Kasumi-1 (cell line): Measurements from ENCODE around the gene CUL1.

Source experiments
- DNase-seq, 2 experiments: peaks; one replicate each; lab custom pipeline; 2025; lab: John Stamatoyannopoulos, UW

CUL1 gene

DNA sequence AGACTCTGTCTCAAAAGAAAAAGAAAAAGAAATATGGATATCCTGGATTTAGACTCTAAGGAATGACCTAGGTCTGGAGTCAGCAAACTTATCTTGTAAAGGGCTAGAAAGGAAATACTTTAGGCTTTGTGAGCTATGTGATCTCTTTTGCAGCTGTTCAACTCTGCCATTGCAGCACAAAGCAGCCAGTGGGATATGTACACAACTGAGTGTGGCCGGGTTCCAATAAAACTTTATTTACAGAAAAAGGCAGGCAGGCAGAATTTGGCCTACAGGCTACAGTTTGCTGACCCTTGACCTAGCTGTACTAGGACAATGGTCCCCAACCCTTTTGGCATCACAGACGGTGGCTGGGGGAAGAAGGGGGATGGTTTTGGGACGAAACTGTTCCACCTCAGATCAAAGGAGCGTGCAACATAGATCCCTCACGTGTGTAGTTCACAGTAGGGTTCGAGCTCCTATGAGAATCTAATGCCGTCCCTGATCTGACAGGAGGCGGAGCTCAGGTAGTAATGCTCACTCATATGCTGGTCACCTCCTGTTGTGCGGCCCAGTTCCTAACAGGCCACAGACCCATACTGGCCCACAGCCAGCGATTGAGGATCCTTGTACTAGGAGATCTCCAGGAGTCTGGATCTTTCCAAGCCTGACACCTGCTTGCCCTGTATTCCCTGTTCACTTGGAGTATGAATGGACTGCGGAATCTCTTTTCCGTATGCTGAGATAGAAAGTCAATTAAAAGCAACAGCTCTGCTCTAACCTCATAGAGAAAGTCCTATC lies 63.0 kb downstream of the CUL1 start:
- no peak for DNase-seq

DNA sequence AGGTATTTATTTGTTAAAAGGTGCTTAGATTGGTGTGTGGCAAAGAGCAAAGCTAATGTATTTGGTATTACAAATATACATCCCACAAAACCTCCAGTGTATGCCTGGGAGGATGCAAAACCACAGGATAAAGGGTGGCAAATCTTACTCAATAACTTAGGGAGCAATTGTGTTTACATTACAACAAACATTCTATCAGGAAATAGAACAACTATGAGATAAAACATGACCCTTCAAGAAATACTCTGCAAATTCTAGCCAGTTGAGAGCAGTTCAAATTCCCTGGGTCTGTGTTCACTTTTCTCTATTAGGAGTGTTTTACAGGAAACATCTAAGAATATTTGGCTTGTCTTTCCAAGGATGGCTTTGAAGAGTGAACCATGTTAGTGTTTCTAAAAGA lies 64.9 kb downstream of the CUL1 start:
- DNase-seq: no peak

DNA sequence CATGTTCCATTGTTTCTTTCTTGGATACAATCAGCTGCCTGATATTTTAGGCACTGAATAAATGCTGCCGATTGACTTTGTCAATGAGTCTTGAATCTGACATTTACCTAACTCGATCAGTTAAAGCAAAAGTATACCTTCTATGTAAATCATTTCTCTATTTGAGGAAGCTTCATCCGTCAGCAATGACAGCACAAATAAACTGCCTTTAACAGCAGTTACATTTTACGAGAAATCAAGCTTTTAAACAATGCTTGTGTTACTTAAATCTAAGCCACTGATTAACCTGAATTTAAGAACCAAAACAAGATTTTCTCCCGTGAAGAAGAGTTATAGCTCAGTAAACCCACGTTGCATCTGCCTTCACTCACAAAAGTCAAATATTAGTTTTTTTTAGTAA lies 71.3 kb downstream of the CUL1 start:
- DNase-seq: no peak

DNA sequence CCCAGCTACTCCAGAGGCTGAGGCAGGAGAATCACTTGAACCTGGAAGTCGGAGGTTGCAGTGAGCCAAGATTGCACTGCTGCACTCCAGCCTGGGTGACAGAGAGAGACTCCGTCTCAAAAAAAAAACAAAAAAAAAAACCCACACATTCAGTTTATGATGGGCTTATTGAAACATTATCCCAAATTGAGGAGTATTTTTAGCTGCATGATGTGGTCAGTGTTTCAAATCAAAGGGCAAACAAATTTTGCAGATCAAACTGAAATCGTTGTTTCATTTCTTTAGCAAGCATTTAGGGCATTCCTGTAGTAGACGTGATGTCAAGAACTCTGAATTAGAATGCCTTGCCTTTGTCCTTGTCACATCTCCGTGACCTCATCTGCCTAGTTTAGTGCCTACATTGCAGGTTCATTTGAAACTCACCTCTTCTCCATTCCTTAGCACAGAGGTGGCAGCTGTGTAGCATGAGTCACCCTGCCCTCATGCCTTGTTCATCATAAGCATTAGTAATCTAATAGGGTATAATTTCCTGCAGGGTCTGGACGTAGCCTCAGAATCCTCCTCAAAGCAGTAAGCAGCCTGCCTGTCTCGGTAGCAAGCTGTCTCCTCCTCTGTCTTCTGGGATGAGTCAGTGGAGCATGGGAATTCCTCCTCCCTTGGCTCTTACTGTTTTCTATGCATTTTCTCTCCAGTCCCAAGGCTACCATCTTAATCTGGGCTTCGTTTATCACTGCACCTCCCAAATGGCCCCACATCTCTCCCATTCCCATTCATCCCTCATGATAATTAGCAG lies 73.8 kb downstream of the CUL1 start:
- DNase-seq: peak in 1 of 2 experiments; percentile 14

GRCh38 chr7:148773334-148773733 lies 74.6 kb downstream of the CUL1 start:
- DNase-seq: peak; percentile 89

DNA sequence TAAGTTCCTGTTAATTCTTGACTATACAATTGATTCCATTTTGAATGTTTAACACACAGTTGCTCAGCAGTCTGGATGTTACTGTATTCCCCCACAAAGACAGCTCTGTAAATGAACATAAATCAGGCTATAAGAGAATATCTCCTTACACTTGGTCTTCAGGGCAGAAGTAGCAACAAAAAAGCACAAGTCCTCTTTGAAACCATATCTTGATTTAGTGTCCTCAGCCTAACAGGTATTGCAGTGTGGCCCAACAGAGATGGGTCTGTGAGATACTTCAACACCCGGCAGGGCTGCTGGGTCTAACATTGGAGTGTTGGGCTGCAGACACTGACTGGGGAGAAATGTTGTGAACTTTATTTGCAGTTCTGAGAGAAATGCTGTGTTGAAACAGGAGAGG lies 75.8 kb downstream of the CUL1 start:
- DNase-seq: no peak

GRCh38 chr7:148782757-148783456 lies 84.2 kb downstream of the CUL1 start:
- no peak for DNase-seq

GRCh38 chr7:148783801-148784527 lies 85.3 kb downstream of the CUL1 start:
- DNase-seq: no peak

DNA sequence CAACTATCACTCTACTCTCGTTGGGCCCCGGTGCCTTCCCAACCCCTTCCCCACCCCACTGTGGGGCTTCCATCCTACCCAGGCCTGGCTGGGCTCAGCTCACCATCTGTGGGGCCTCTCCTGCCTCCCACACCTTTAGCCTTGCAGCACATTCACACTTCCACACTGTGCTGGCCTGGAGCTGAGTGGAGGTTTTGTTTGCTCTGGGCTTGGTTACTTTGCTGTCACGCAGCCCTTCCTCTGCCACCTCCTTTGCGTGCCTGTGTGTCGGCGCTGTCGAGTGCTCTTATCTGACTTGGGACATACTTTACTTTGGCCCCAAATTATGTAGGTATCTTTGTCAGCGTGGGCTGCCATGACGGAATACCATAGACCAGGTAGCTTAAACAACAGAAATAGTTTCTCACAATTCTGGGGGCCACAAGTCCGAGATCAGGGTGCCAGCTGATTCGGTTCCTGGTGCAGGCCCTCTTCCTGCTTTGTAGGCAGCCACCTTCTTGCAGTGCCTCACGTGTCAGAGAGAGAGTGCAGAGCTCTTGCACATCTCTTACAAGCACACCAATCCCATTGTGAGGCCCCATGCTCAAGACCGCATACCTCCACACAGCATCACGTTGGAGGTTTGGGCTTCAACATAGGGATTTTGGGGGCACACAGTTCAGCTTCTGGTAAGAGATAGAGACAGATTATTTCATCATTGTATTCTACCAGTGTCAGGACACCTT lies 89.0 kb downstream of the CUL1 start:
- no peak for DNase-seq

- DNase-seq: no peak
Measured at GRCh38 chr7:148789220-148789619, 90.5 kb downstream of the CUL1 start.

- DNase-seq: no peak
Measured at GRCh38 chr7:148790131-148790726, 91.5 kb downstream of the CUL1 start.

DNA sequence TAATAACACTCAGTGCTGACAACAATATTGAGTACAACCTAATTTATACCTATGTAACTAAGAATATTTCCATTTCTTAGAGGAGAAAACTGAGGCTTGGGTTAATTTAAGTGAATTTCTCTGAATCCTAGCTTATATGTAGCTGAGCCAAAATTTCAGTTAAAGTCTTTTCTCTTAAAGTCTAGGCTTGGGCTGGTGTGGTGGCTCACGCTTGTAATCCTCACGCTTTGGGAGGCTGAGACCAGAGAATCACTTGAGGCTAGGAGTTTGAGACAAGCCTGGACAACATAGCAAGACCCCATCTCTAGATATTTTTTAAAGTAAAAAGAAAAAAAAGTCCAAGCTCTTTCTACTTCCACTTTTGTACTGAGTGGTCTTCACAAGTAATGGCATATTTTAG lies 92.1 kb downstream of the CUL1 start:
- no peak for DNase-seq

GRCh38 chr7:148791546-148791945 lies 92.8 kb downstream of the CUL1 start:
- DNase-seq: no peak

DNA sequence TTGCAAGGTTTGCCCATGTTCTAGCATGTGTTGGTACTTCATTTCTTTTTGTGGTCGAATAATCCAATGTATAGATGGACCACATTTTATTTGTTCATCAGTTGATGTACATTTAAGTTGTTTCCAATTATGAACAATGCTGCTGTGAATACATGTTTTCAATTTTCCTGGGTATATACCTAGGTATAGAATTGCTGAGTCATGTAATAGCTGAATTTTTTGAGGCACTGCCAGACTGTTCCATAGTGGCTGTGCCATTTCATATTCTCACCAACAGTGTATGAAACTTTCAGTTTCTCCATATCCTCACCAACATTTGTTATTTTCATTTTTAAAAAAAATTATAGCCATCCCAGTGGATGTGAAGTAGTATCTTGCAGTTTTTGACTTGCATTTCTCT lies 94.9 kb downstream of the CUL1 start:
- no peak for DNase-seq

DNA sequence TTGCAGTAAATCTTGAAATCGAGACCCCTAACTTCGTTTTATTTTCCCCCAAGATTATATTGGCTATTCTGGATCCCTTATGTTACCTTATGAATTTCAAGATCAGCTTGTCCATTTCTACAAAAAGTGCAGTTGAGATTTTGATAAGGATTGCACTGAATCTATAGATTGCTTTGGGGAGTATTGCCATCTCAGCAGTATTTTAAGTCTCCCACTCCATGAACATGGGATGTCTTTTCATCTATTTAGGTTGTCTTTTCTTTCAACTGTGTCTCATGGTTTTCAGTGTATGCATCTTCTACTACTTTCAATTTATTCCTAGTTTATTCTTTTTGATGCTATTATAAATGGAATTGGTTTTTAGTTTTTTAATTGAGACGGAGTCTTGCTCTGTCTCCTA lies 95.8 kb downstream of the CUL1 start:
- DNase-seq: no peak

GRCh38 chr7:148796841-148797240 lies 98.1 kb downstream of the CUL1 start:
- no peak for DNase-seq

DNA sequence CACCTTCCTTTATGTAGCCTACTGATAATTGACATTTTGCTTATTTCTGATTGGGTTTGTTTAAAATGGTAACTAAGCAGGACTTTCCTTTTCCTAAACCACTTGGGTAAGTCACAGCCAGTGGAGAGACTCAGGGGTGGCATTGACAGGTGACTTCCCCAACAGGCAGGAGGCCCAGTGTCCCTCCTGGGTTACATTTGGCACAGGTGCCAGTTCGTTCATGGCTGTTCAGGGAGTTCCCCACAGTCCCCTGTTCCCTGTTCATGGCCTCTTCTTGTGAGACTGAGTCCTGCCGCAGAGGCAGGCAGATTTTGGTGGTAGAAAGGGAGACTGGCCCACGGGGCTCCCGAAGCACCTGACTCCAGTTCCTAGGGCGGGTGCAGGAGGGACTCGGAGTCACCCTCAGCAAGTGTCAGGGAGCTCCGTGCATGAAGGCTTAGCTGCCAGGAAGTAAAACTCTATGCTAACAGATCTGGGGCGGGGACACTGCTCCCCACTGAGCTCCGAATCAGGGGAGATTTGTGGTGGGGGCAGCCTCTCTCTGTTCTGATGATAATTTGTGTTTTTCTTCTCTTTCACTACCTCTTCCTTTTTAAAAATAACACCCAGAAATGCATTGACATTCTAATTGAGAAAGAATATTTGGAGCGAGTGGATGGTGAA lies 101.3 kb downstream of the CUL1 start:
- no peak for DNase-seq

DNA sequence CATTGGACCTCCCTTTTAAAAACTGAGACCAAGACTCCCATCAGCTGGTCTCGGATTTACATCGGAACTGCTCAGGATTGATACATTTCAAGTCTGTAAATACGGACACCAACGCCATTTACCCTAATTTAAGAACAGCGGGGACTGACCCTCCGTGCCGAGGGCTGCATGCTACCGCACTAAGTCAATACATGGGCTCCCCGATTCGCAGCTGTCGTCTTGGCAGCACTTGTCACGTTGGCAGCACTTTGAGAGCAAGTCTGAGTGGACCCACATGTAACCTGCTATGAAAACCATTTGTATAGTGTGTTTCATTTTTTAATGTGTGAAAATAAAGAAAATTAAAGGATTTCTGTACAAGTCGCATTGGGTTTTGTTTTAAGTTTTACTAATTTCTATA lies 102.0 kb downstream of the CUL1 start:
- DNase-seq: no peak

GRCh38 chr7:148802101-148802493 lies 103.4 kb downstream of the CUL1 start:
- DNase-seq: no peak

DNA sequence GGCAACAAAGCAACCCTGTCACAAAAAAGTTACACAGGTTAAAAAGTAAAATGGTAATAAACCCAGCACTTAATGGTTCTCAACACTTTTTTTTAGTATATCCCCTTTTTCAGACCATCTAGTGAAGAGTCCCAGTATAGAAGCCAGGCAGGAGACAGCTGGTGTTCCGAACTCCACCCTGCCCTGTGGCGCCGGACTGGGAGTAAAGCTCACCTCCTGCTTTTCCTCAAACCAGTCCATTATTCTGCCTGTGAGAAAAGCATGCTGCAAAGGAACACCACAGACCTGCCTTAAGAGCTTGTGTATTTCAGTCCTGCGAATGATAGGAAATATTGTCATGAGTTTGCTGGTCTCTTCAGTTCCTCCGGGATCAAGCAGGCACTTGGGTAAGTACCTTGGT lies 104.4 kb downstream of the CUL1 start:
- DNase-seq: no peak
